ENCODE results near the gene NQO2. TPM values are rescaled to one million over a fixed set of nuclear protein-coding genes. Genes with fewer than 3 reads are reported as not detected.
A peak's percentile ranks its signal among the peaks of the same experiment; 100 is the strongest.

The NQO2 gene
- total and polyA plus RNA-seq, 2 of the 13 experiments (the other 11 are each of a cell fraction or from before 2014, with no cell fraction given): 32.2 to 56.5 TPM

DNA sequence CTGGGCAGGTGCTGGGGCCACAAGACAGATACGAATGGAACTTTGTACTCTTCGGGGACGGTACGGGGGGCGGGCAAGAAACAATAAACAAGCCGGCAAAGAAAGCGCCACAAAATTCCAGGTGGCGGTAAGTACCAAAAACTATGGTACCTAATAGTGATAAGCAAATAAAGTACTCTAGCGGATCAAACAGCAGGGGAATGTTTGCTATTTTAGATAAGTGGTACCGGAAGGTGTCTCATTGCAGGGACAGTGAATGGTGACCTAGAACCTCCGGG, 53.5 kb downstream of the NQO2 start (continued):
- TF ChIP-seq, protein P1, sequence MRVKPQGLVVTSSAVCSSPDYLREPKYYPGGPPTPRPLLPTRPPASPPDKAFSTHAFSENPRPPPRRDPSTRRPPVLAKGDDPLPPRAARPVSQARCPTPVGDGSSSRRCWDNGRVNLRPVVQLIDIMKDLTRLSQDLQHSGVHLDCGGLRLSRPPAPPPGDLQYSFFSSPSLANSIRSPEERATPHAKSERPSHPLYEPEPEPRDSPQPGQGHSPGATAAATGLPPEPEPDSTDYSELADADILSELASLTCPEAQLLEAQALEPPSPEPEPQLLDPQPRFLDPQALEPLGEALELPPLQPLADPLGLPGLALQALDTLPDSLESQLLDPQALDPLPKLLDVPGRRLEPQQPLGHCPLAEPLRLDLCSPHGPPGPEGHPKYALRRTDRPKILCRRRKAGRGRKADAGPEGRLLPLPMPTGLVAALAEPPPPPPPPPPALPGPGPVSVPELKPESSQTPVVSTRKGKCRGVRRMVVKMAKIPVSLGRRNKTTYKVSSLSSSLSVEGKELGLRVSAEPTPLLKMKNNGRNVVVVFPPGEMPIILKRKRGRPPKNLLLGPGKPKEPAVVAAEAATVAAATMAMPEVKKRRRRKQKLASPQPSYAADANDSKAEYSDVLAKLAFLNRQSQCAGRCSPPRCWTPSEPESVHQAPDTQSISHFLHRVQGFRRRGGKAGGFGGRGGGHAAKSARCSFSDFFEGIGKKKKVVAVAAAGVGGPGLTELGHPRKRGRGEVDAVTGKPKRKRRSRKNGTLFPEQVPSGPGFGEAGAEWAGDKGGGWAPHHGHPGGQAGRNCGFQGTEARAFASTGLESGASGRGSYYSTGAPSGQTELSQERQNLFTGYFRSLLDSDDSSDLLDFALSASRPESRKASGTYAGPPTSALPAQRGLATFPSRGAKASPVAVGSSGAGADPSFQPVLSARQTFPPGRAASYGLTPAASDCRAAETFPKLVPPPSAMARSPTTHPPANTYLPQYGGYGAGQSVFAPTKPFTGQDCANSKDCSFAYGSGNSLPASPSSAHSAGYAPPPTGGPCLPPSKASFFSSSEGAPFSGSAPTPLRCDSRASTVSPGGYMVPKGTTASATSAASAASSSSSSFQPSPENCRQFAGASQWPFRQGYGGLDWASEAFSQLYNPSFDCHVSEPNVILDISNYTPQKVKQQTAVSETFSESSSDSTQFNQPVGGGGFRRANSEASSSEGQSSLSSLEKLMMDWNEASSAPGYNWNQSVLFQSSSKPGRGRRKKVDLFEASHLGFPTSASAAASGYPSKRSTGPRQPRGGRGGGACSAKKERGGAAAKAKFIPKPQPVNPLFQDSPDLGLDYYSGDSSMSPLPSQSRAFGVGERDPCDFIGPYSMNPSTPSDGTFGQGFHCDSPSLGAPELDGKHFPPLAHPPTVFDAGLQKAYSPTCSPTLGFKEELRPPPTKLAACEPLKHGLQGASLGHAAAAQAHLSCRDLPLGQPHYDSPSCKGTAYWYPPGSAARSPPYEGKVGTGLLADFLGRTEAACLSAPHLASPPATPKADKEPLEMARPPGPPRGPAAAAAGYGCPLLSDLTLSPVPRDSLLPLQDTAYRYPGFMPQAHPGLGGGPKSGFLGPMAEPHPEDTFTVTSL (CRISPR knock-in tag; IDR thresholded peaks at IDR 0.05; ENCODE audit: borderline replicate concordance): peak; percentile 51; the same call in 1 of the 2 replicates
- TF ChIP-seq FOXP1 (IDR thresholded peaks at IDR 0.05) (no peak), FOXP1 (CRISPR knock-in tag; IDR thresholded peaks at IDR 0.05) (peak; percentile 29; the same call in 1 of the 2 replicates), GABPA (IDR thresholded peaks at IDR 0.05; ENCODE audit: low read depth, low read length) (no peak), GABPA (CRISPR knock-in tag; IDR thresholded peaks at IDR 0.05; ENCODE audit: low read depth) (0 out of 2 replicates have a peak, but pooled peaks have one; percentile 7), TARDBP (CRISPR knock-in tag; IDR thresholded peaks at IDR 0.05) (0 out of 2 replicates have a peak, but pooled peaks have one; percentile 1), FOXJ3 (CRISPR knock-in tag; IDR thresholded peaks at IDR 0.05; ENCODE audit: borderline replicate concordance) (peak; percentile 64; the same call in 1 of the 2 replicates), ZNF101 (CRISPR knock-in tag; IDR thresholded peaks at IDR 0.05; ENCODE audit: borderline replicate concordance, low read depth) (peak; percentile 84; the same call in 1 of the 2 replicates), ZNF296 (CRISPR knock-in tag; conservative IDR thresholded peaks at IDR 0.05) (0 out of 2 replicates have a peak, but pooled peaks have one; percentile 54), CBX2 (IDR thresholded peaks at IDR 0.05; ENCODE audit: low read depth, low read length) (no peak), CBX2 (CRISPR knock-in tag; IDR thresholded peaks at IDR 0.05; ENCODE audit: low read depth) (no peak), ZZZ3 (CRISPR knock-in tag; IDR thresholded peaks at IDR 0.05; ENCODE audit: borderline replicate concordance) (0 out of 2 replicates have a peak, but pooled peaks have one; percentile 5), ARNTL (CRISPR knock-in tag; IDR thresholded peaks at IDR 0.05) (0 out of 2 replicates have a peak, but pooled peaks have one; percentile 24)
- TF ChIP-seq, protein P2, sequence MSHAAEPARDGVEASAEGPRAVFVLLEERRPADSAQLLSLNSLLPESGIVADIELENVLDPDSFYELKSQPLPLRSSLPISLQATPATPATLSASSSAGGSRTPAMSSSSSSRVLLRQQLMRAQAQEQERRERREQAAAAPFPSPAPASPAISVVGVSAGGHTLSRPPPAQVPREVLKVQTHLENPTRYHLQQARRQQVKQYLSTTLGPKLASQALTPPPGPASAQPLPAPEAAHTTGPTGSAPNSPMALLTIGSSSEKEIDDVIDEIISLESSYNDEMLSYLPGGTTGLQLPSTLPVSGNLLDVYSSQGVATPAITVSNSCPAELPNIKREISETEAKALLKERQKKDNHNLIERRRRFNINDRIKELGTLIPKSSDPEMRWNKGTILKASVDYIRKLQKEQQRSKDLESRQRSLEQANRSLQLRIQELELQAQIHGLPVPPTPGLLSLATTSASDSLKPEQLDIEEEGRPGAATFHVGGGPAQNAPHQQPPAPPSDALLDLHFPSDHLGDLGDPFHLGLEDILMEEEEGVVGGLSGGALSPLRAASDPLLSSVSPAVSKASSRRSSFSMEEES (CRISPR knock-in tag; IDR thresholded peaks at IDR 0.05): no peak; the same call in 1 of the 2 replicates
- TF ChIP-seq, protein P3, sequence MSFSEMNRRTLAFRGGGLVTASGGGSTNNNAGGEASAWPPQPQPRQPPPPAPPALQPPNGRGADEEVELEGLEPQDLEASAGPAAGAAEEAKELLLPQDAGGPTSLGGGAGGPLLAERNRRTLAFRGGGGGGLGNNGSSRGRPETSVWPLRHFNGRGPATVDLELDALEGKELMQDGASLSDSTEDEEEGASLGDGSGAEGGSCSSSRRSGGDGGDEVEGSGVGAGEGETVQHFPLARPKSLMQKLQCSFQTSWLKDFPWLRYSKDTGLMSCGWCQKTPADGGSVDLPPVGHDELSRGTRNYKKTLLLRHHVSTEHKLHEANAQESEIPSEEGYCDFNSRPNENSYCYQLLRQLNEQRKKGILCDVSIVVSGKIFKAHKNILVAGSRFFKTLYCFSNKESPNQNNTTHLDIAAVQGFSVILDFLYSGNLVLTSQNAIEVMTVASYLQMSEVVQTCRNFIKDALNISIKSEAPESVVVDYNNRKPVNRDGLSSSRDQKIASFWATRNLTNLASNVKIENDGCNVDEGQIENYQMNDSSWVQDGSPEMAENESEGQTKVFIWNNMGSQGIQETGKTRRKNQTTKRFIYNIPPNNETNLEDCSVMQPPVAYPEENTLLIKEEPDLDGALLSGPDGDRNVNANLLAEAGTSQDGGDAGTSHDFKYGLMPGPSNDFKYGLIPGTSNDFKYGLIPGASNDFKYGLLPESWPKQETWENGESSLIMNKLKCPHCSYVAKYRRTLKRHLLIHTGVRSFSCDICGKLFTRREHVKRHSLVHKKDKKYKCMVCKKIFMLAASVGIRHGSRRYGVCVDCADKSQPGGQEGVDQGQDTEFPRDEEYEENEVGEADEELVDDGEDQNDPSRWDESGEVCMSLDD (CRISPR knock-in tag; IDR thresholded peaks at IDR 0.05; ENCODE audit: borderline replicate concordance): 0 out of 2 replicates have a peak, but pooled peaks have one; percentile 12
- TF ChIP-seq, protein P4, sequence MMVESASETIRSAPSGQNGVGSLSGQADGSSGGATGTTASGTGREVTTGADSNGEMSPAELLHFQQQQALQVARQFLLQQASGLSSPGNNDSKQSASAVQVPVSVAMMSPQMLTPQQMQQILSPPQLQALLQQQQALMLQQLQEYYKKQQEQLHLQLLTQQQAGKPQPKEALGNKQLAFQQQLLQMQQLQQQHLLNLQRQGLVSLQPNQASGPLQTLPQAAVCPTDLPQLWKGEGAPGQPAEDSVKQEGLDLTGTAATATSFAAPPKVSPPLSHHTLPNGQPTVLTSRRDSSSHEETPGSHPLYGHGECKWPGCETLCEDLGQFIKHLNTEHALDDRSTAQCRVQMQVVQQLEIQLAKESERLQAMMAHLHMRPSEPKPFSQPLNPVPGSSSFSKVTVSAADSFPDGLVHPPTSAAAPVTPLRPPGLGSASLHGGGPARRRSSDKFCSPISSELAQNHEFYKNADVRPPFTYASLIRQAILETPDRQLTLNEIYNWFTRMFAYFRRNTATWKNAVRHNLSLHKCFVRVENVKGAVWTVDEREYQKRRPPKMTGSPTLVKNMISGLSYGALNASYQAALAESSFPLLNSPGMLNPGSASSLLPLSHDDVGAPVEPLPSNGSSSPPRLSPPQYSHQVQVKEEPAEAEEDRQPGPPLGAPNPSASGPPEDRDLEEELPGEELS (CRISPR knock-in tag; IDR thresholded peaks at IDR 0.05): peak; percentile 78
- TF ChIP-seq, protein P5, sequence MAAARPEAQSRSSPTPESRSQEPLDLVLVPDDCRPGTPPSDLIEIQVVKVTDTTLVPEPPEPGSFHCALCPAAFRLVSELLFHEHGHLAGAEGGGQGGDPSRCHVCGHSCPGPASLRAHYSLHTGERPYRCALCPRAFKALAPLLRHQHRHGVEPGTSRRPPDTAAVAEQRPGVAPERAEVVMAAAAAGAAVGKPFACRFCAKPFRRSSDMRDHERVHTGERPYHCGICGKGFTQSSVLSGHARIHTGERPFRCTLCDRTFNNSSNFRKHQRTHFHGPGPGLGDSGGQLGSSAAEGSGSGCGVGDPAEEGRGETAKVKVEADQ (CRISPR knock-in tag; IDR thresholded peaks at IDR 0.05; ENCODE audit: borderline replicate concordance): 0 out of 2 replicates have a peak, but pooled peaks have one; percentile 58
